Measurements from ENCODE around the gene RPL36.

The RPL36 gene

DNA sequence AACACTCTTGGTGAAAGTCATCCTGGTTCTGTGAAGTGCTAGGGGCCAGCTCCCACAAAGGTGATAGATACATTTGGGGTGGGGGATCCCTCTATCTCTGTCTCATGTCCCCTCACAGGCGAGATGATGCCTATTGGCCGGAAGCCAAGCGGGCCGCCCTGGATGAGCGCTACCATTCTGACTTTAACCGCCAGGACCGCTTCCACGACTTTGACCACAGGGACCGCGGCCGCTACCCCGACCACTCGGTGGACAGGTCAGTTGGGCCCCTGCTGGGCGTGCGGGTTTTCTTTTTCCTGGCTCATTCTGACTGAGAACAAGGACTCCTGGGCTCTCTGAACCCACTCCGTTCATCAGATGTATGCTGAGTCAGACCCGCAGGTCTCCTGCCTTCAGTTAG, 26.2 kb upstream of the RPL36 start:
- CTCF ChIA-PET: no interaction called here
- no peak for TF ChIP-seq HDGF (IDR thresholded peaks at IDR 0.05; ENCODE audit: borderline replicate concordance)
- TF ChIP-seq LEF1 (IDR thresholded peaks at IDR 0.05; ENCODE audit: borderline replicate concordance): no peak
- no peak for TF ChIP-seq SP1 (IDR thresholded peaks at IDR 0.05)
- TF ChIP-seq ELF4 (IDR thresholded peaks at IDR 0.05): no peak
- no peak for TF ChIP-seq CTBP1 (IDR thresholded peaks at IDR 0.05; ENCODE audit: borderline replicate concordance)
- TF ChIP-seq TARDBP (IDR thresholded peaks at IDR 0.05): no peak
- no peak for TF ChIP-seq L3MBTL2 (conservative IDR thresholded peaks at IDR 0.05)
- no peak for TF ChIP-seq ARNT (IDR thresholded peaks at IDR 0.05)
- no peak for TF ChIP-seq FOXM1 (IDR thresholded peaks at IDR 0.05; ENCODE audit: borderline replicate concordance)
- no peak for TF ChIP-seq SUZ12 (IDR thresholded peaks at IDR 0.05)
- no peak for TF ChIP-seq BHLHE40 (IDR thresholded peaks at IDR 0.05; ENCODE audit: borderline replicate concordance)
- no peak for TF ChIP-seq FOXK2 (IDR thresholded peaks at IDR 0.05)
- no peak for TF ChIP-seq NFRKB (IDR thresholded peaks at IDR 0.05)
- TF ChIP-seq FOXA1 (IDR thresholded peaks at IDR 0.05): no peak
- TF ChIP-seq ZNF384 (IDR thresholded peaks at IDR 0.05): no peak
- TF ChIP-seq, protein P1, sequence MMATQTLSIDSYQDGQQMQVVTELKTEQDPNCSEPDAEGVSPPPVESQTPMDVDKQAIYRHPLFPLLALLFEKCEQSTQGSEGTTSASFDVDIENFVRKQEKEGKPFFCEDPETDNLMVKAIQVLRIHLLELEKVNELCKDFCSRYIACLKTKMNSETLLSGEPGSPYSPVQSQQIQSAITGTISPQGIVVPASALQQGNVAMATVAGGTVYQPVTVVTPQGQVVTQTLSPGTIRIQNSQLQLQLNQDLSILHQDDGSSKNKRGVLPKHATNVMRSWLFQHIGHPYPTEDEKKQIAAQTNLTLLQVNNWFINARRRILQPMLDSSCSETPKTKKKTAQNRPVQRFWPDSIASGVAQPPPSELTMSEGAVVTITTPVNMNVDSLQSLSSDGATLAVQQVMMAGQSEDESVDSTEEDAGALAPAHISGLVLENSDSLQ (IDR thresholded peaks at IDR 0.05): no peak
- POLR2A ChIA-PET: no interaction called here
- DNase-seq (ENCODE audit: extremely low spot score): no peak

DNA sequence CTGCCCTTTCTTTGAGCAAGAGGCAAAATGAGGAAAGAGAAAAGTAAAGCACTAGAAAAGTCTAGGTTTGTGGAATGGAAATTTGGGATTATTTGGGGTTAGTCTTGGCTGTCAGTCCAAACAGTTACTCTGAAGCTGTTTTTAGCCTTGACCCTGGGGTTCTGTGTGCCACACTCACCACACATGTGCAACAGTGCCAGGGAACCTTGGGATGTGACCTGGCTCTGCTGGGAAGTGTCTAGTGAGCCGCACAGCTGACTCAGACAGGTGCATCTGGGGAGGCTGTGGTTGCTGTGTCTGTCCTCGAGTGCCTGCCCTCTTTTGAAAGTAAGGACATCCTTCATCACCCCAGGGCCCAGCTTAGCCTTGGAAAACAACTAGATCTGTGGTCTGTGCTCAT, 25.6 kb upstream of the RPL36 start:
- POLR2A ChIA-PET: interaction anchor here (1.7 kb wide), 1 partner anchor 27 kb away, joined by 4 read pairs; no protein-coding TSS in a partner anchor
- no peak for DNase-seq (ENCODE audit: extremely low spot score)
- TF ChIP-seq NFRKB (IDR thresholded peaks at IDR 0.05) (no peak), FOXK2 (IDR thresholded peaks at IDR 0.05) (no peak), ELF4 (IDR thresholded peaks at IDR 0.05) (no peak), ARNT (IDR thresholded peaks at IDR 0.05) (no peak)
- TF ChIP-seq, protein P1 (IDR thresholded peaks at IDR 0.05): no peak
- CTCF ChIA-PET: no interaction called here

DNA sequence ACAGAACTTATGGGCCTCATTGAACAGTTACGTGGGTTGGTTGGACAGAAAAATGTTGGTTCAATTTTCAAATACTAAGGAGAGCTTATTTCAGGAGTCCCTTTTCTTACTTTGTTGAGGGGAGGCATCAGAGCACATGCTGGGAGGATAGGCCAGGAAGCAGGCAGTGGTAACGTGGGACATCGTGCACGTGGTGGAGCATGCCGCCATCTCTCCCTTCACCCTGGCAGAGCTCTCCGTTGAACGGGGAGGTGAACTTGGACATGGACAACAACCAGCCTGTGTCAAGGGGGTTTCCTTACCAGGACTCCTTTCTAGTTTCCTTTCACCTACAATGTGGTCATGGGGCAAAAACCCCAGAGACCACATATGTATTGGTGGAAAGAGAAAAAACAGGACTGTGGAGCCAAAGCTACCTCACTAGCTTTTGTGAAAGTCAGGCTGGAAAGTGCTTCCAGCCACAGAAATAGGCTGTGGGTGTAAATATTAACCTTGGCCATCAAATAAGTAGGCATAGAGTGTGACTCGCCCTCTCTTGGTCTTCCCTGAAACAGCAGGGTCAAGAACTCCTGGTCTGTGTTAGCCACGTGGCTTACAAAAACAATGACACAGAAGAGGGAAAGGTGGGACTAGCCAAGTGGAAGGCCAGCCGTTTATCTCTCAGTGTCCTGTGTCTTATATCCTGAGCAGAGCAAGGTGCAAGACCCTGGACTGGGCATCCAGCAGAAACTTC, 24.1 kb upstream of the RPL36 start:
- POLR2A ChIA-PET: interaction anchor here (1.0 to 1.7 kb wide), 2 partner anchors 11 to 25 kb away, joined by 4 read pairs; no protein-coding TSS in a partner anchor
- TF ChIP-seq FOXA1 (IDR thresholded peaks at IDR 0.05) (no peak), FOXK2 (IDR thresholded peaks at IDR 0.05) (no peak), SUZ12 (IDR thresholded peaks at IDR 0.05) (no peak), ZNF384 (IDR thresholded peaks at IDR 0.05) (no peak), L3MBTL2 (conservative IDR thresholded peaks at IDR 0.05) (no peak), ELF4 (IDR thresholded peaks at IDR 0.05) (no peak), CTBP1 (IDR thresholded peaks at IDR 0.05; ENCODE audit: borderline replicate concordance) (no peak), HDGF (IDR thresholded peaks at IDR 0.05; ENCODE audit: borderline replicate concordance) (no peak), SP1 (IDR thresholded peaks at IDR 0.05) (no peak), TARDBP (IDR thresholded peaks at IDR 0.05) (no peak), ARNT (IDR thresholded peaks at IDR 0.05) (no peak), BHLHE40 (IDR thresholded peaks at IDR 0.05; ENCODE audit: borderline replicate concordance) (no peak), NFRKB (IDR thresholded peaks at IDR 0.05) (no peak), FOXM1 (IDR thresholded peaks at IDR 0.05; ENCODE audit: borderline replicate concordance) (no peak), LEF1 (IDR thresholded peaks at IDR 0.05; ENCODE audit: borderline replicate concordance) (no peak)
- TF ChIP-seq, protein P1 (IDR thresholded peaks at IDR 0.05): no peak
- no peak for DNase-seq (ENCODE audit: extremely low spot score)
- CTCF ChIA-PET: no interaction called here

DNA sequence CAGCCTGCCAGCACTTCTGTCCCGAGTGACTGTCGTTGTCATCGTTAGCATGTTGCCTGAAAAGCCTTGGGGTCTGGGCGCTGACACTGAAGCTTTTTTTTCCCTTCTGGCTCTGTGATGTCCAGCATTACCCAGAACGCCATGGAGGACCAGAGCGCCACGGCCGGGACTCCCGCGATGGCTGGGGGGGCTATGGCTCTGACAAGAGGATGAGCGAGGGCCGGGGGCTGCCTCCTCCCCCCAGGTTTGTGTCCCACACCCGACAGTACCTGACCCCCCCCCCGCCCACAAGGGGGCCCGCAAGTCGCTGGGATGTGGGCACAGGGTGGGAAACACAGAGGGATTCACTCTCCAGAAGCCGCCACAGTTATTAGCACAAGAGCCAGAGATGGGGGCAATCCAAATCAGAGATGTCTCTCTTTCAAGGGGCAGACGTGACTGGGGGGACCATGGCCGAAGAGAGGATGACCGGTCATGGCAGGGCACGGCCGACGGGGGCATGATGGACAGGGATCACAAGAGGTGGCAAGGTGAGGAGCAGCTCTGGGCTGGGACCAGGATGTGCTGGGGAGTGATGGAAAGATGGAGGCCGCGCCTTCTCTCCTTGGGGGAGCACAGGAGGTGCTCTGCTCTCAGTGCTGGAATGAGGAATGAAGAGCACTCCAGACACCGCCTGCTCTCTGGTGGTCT, 23.0 kb upstream of the RPL36 start:
- no peak for TF ChIP-seq FOXA1 (IDR thresholded peaks at IDR 0.05)
- no peak for DNase-seq (ENCODE audit: extremely low spot score)
- ChIA-PET POLR2A (no interaction called here), CTCF (no interaction called here)

DNA sequence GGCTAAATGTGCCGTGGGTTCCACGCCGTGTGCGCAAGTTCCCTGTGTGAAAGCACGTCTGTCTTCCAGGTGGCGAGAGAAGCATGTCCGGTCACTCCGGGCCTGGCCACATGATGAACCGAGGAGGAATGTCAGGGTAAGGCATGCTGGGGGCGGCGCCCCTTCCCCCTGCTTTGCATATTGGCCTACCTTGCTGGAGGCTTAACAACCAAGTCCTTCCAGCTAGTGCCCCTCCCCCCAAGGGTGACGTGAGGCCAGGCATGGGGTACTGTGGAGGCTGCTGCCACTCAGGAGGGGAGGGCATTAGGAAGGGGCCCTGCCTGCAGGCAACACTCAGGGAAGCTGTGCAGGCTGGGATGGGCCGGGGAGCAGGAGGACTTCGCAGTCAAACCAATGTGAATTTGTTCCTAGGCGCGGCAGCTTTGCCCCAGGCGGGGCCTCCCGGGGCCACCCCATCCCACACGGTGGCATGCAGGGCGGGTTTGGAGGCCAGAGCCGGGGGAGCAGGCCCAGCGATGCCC, 22.3 kb upstream of the RPL36 start:
- ChIA-PET POLR2A (no interaction called here), CTCF (no interaction called here)
- TF ChIP-seq CTBP1 (IDR thresholded peaks at IDR 0.05; ENCODE audit: borderline replicate concordance): no peak
- no peak for TF ChIP-seq FOXM1 (IDR thresholded peaks at IDR 0.05; ENCODE audit: borderline replicate concordance)
- TF ChIP-seq LEF1 (IDR thresholded peaks at IDR 0.05; ENCODE audit: borderline replicate concordance): no peak
- TF ChIP-seq ARNT (IDR thresholded peaks at IDR 0.05): no peak
- DNase-seq (ENCODE audit: extremely low spot score): no peak

DNA sequence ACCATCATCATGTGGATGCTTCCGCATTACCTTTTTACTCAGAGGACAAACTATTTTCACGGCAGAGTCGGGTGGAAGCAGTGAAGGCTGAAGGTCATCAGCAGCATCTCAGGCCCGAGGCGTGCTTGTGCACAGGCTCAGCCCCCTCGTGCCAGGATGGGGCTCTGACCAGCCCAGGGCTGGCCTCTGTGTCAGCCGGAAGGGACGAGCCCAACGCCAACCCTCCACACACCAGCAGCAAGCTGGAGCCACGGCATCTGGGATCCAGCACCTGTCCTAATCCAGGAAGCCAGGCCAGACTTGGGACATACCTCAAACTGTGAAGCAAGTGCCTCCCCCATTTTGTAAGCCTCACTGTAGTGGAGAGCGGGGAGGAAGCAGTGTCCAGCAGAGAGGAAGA, 20.9 kb upstream of the RPL36 start:
- TF ChIP-seq FOXA1 (IDR thresholded peaks at IDR 0.05) (no peak), NFRKB (IDR thresholded peaks at IDR 0.05) (no peak), HDGF (IDR thresholded peaks at IDR 0.05; ENCODE audit: borderline replicate concordance) (no peak), FOXK2 (IDR thresholded peaks at IDR 0.05) (no peak), TARDBP (IDR thresholded peaks at IDR 0.05) (no peak), FOXM1 (IDR thresholded peaks at IDR 0.05; ENCODE audit: borderline replicate concordance) (no peak), SP1 (IDR thresholded peaks at IDR 0.05) (no peak), CTBP1 (IDR thresholded peaks at IDR 0.05; ENCODE audit: borderline replicate concordance) (no peak), LEF1 (IDR thresholded peaks at IDR 0.05; ENCODE audit: borderline replicate concordance) (no peak), BHLHE40 (IDR thresholded peaks at IDR 0.05; ENCODE audit: borderline replicate concordance) (no peak)
- TF ChIP-seq, protein P1 (IDR thresholded peaks at IDR 0.05): no peak
- ChIA-PET POLR2A (interaction anchor here (1.4 kb wide), 1 partner anchor 48 kb away, joined by 3 read pairs; no protein-coding TSS in a partner anchor), CTCF (no interaction called here)
- DNase-seq (ENCODE audit: extremely low spot score): no peak

All from HEK293T (cell line).